CD4-positive, alpha-beta T cell treated with Interleukin-2 at 100 ng/mL for 4 hours (primary cell): ENCODE measurements around the gene PWWP2B.
"Not testable (repeated sequence)": the region's sequence is repeated elsewhere in the genome, so short reads cannot be mapped to it uniquely, and the experiment has no call there.

Experiments
- DNase-seq: peaks from one replicate; pipeline ENCODE4 v3.0.0-alpha.2; 2020; ENCODE audit warnings: low spot score

The PWWP2B gene

DNA sequence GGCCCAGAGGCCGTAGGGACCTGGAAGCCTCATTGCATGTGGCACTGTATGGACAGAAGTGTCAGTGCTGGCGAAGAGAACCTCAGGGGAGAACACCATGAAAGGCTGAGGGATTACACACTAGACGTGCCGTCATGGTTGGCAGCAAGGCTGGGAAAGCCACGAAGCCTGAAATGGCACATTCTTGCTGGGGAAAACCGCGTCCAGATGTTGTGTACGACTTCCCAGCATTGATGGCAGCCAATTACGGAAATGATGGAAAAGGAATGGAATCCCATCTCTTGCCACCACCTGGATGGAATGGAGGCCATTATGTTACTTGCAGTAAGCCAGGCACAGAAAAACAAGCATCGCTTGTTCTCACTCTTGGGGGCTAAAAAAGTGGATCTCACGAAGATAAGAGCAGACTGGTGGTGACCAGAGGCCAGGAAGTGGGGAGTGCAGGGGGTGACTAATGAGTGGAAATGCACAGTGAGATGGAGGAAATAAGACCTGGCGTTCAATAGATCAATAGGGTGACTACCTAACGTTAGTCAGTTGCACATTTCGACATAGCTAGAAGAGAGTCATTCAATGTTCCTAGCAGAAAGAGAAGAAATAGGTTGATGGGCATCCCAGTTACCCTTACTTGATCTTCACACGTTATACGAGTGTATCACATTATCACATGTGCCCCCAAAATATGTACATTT is 14.6 kb upstream of the PWWP2B start:
- DNase-seq: no peak

DNA sequence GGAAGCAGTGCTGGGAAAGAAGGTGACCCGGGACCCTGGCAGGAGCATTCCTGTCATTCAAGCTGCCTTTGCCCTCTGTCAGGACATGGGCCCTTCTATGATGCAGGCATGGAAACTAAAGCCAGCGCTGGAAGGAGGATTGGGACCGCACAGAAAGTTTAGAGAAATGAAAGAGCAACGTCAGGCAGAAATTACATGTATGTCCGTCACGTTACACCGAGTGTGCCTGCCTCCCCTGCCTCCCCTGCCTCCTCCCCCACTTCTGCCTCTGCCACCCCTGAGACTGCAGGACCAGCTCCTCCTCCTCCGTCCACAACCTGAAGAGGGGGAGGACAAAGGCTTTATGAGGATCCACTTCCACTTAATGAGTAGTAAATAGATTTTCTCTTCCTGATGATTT is 13.9 kb upstream of the PWWP2B start:
- DNase-seq: no peak

DNA sequence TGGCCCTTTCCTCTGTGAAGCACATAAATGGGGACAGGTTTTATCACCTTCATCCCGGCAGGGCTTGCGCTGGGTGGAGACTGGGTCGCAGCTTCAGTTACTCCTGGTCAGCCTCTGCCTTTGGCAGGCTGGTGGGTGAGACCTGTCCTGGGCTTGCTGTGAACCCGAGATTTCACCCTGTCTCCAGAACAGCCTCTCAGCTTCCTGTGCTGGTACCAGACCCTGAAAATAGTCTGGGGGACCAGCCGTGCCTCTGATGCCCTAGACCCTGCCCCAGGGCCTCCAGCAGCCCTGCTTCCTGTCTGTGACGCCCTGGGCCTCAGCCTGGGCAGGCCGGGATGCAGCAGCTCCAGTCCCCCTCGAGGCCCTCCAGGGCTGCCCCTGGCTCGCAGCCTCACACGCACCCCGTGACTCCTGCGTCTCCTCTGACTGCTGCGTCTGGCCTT is 13.2 kb upstream of the PWWP2B start:
- DNase-seq: no peak

DNA sequence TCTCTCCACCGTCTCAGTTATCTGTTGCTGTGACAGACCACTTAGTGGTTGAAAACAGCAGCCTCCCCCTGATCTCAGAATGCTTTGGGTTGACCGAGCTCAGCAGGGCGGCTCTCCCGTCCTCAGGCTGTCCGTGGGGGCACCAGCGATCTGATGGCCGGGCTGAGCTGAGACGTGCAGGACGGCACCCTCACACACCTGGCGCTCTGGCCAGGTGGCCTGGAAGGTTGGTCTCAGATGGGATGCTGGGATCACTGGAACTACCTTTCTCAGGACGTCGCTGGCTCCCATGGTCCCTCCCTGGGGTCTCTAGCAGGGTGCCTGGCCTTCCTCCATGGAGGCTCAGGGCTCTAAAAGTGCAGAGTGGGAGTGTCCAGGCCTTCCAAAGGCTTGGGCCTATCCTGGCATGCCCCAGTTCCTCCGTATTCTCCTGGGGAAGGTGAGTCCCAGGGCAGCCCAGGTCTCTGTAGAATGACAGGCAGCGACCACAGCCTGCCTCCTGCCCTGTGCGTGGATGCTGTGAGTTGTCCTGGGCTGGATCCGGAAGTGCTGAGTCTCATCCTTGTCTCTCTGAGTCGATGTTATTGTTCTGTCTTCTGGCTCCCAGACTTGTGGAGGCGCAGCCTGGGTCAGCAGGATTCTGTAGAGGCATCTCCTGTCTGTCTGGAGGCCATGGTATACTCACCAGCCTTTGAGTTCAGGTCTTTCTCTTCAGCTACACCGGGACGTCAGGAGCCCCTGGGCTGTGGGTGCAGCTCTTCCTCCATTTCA is 12.2 kb upstream of the PWWP2B start:
- no peak for DNase-seq

DNA sequence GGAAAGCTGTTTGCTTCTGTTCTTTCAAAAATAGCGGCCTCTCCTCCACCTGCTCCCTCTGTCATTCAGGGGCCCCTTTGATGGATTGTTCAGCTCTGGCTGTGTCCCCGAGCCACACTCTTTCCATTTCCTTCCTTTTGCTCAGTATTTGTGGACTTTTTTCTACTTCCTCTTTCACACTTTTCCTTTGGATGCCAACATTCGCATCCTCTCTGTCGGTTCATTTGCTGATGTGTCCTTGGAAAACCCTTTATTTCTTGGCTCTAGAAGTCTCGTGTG is 11.7 kb upstream of the PWWP2B start:
- DNase-seq: no peak

DNA sequence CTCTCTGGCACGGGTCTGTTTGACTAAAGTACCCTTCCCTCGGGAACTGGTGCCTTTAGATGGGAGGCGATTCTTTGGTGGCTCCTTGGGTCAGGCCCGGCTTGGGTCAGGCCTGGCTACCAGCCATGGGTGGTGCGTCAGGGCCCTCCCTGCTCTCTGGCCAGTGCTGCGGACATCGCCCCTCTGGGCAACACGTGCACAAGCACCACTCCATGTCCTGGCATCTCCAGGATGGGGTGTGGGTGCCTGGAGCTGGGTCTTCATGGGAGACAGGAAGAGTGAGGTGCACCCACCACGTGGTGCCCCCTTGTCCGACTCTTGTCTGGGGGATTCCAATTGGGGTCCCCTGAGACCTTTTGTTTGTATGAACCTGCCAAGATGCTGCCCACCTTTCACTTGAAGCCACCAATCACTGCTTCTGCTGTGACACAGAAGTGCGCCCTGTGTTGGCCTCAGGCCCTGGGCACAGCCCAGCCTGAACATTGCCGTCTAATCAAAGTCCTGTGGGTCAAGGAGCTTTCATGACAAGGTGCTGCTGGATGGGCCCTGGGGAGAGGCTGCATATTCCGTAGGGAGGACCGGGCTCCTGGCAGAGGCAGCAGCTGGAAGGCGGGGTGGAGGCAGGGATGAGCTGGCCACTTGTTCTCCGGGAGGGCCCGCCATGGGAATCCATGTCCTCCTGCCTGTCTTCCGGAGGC is 11.1 kb upstream of the PWWP2B start:
- DNase-seq: no peak

DNA sequence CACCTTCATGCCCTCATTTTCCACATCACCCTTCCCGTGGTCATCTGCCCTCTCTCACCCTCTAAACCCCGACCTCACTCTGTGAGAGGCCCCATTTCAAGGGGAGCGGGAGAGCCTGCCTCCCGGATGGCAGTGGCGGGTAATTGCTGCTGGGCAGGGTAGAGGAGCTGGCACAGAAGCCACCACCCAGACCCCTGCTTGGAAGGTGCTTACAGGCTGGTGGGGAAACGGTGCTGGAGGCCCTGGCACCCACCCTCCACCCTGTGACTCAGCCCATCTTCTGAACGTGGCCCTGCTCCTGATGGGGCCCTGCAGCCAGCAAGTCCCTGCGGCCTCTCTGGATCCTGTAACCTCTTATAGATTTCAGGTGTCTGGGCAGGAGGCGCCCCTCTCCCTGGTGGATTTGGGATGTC is 10.6 kb upstream of the PWWP2B start:
- DNase-seq: no peak

DNA sequence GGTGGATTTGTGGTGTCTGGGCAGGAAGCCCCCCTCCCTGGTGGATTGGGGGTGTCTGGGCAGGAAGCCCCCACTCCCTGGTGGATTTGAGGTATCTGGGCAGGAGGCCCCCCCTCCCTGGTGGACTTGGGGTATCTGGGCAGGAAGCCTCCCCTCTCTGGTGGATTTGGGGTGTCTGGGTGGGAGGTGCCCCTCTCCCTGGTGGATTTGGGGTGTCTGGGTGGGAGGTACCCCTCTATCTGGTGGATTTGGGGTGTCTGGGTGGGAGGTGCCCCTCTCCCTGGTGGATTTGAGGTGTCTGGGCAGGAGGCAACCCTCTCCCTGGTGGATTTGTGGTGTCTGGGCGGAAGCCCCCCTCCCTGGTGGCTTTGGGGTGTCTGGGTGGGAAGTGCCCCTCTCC is 10.1 kb upstream of the PWWP2B start:
- not testable (repeated sequence) for DNase-seq

DNA sequence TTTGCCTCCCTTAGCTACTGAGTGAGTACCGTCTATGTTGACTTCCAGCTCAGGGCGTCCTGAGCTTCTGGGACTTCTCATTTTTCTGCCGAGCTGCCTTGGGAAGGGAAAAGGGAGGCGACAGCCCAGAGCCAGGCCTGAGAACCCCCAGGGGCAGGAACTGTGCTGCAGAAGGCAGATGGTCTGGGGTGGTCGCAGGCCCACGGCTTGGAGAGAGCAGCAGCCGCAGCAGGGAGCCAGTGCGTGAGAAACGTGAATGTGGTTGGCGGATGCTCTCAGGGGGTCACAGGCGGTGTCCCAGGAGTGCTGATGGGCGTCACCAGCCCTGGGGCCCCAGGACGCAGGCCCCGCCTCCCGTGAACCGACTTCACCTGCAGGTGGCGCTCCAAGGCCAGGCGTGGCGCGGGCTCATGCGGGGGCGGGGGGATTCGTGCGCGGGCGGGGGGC is 9.2 kb upstream of the PWWP2B start:
- DNase-seq: peak; percentile 77

DNA sequence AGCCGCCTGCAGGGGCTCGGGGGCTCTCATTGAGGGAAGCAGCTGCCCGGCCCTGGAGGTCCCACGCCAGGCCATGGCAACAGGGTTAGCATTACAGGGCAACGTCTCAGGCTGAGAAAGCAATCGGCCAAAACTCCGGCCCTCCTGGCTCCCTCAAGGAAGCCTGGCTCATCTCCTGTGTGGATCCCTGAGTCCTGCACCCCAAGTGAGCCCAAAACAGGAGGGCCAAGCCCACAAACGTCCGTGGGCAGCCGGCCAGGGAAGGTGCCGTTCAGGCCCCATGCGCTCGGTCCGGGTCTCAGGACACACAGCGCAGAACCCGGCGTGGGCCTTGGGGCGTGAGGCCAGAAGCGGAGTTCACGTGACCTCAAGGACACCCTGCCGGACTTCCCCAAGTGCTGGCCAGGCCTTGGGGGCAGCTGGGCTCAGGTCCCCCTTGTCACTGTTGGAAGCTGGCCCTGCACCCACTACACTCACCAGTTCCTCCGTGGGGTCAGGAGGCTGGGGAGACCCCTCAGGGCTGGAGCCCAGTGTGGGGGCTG is 8.0 kb upstream of the PWWP2B start:
- DNase-seq: no peak

DNA sequence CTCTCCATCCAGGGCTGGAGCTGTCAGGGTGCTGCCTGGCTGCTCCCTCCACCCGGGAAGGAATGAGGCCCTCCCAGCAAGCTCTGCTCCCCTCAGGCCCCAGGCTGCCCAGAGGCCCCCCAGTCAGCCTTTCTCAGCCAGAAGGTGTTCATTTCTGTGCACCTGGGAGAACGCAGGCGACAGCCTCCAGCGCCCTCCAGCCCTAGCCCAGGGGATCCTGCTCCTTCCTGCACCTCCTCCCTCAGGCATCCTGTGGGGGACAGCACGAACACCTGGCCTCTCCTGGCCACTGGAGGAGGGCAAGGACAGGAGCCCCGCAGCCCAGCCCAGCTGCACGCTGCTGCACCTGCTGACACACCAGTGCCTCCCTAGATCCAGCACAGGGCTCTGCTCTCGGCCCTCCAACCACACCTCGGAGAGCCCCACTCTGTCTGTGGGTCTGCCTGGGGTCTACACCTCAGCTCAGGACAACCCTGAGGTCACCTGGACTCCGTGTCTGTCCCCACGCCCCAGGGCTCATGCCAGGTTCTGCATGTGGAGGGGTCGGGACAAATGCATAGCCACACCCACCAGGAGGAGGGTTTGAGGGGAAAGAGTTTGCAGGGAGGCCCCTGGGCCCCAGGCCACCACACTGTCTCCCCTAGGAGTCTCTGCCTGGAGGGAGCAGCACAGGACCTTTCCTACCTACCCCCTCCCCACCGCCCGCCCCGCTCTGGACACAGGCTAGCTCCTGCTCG is 7.4 kb upstream of the PWWP2B start:
- DNase-seq: no peak

DNA sequence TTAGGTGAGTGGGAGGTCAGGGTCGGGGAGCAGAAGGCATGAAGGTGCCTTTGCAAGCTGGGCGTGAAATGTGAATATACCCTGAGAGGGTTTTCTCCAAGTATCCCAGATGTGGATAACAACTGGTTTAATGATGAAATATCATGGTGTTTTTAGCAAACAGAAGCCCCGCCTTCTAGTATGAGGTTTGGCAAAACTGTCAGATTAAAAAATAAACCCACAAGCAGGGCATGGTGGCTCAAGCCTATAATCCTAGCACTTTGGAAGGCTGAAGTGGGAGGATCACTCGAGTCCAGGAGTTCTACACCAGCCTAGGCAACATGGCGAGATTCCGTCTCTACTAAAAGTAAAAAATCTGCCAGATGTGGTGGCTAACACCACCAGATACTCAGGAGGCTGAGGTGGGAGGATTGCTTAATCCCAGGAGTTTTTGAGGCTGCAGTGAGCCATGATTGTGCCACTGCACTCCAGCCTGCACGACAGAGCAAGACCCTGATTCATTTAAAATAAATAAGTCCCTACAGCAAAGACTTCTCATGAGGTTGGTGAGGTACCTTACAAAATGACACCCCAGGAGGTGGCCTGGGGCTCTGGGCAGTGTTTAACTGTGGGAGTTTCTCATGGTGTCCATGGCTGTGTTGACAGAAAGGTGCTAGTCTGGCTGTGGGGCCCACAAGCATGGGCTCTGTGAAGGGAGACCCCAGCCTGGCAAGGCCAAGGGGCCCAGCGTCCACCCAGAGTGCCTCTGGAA is 6.7 kb upstream of the PWWP2B start:
- no peak for DNase-seq

DNA sequence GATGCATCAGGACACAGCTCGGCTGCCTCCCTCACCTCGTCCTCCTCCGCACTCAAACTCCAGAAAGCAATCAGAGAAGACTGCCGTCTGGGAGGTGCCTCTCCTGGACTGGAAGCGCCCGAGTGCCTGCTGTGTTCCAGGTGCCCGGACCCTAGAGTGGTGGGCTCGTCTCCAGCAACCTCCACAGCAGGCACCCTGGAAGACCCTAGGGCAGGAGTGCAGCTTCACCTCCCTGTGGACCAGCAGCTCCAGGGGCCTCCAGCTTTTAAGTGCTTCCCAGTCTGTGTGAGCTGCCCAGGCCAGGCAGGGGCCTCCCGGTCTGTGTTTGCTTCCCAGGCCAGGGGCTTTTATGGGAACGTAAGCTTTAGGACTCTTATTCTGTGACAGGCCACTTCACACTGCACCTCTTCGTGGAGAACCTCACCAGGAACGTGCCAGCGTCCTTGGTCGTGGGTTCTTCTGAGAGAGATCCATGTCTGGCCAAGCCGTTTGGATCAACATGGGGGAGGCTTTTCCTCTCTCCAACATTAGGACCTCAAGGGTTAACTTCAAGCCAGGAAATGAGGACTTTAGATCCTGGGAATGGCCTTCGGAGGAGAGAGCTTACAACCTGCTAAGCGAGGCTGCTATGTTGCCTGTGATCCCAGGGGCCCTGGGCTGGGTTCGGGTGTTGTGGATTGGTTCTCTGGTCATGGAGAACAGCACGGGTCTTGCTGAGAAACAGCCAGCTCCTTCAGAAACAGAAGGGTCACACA is 5.9 kb upstream of the PWWP2B start:
- DNase-seq: no peak

DNA sequence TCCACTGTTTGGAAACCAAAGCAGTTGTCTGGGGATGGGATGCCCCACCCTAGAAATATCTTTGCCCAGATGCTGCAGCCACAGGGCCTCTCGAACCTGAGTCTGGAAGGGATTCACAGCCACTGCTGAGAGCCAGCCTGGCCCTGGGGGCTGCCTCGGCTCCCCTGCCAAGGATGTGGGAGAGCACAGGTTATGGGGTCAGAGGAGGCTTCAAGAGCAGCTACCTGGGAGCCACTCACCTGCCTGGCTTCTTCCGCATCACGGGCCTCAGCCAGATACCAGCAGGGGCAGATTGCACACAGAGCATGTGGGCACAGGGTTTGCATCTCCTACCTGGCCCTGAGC is 5.4 kb upstream of the PWWP2B start:
- DNase-seq: no peak

DNA sequence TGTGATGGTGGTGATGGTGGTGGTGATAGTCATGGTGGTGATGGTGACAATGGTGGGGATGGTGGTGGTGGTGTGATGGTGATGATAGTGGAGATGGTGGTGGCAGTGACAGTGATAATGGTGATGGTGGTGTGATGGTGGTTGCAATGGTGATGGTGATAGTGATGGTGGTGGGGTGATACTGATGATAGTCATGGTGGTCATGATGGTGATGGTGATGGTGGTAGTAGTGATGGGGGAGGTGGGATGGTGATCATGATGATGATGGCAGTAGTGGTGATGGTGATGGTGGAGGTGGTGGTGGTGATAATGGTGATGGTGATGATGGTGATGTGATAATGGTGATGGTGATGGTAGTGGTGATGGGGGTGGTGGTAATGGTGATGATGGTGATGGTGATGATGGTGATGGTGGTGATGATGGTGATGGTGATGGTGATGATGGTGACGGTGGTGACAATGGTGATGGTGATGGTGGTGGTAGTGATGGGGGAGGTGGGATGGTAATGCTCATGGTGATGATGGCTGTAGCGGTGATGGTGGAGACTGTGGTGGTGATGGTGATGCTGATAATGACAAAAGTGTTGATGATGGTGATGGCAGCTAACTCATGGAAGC is 4.7 kb upstream of the PWWP2B start:
- DNase-seq: no peak

DNA sequence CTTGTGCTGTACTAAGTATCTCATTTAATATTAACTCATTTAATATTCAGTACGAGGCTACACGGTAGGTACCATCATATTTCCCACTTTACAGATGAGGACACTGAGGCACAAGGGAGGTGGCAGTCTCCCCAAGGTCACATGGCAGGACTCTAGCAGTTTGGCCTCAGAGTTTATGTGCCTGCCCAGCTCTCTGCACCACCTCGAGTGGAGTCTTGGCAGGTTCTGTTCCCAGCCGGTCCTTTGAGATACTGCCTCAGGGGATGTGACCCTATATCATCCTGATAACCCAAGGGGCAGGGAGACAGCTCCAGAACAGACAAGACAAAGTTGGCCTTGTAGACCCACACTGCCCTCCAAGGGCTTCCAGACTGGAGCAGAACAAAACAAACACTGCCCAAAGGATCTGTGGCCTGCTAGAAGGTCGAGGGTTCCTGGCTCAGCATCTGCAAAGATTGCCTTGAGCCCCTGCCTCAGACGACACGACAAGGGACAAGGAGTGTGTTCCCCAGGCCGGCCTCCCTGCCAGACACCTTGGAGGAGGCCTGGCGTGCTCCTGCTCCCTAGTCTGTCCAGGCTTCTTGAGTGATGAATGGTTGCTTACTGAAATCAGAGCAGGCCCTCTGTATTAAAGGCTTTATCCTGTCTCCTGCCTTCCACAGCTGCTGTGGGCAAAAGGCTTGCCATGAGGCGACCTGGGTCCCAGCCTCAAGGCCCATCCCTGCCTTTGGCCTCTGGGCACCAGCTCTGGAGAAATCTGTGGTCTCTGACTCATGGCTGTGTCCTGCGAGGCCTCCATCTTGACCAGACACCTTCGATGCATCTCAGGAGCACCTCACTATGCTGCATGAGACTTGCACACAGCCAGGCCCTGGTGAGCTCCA is 3.9 kb upstream of the PWWP2B start:
- DNase-seq: no peak

DNA sequence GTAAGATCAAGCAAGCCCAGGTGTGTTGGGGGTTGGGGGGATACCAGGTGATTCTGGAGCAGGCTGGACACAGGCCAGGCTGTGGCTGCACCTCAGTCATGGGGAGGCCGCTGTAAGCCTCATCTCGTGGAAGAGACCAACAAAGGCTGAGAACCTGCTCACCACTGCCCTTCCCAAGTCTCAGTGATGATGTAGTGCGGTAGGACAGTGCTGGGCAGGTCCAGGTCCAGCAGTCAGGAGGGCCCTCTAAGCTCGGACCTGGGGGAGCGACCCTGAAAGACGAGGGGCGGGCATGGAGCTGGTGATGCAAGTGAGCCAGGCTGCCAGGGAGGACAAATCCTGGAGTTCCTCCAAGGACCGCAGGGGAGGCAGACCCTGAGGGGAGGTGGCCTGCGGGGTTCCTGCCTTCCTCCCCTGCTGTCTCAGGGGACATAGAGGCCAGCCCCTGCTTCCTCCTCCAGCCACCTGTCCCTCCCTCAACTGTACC is 3.3 kb upstream of the PWWP2B start:
- no peak for DNase-seq

DNA sequence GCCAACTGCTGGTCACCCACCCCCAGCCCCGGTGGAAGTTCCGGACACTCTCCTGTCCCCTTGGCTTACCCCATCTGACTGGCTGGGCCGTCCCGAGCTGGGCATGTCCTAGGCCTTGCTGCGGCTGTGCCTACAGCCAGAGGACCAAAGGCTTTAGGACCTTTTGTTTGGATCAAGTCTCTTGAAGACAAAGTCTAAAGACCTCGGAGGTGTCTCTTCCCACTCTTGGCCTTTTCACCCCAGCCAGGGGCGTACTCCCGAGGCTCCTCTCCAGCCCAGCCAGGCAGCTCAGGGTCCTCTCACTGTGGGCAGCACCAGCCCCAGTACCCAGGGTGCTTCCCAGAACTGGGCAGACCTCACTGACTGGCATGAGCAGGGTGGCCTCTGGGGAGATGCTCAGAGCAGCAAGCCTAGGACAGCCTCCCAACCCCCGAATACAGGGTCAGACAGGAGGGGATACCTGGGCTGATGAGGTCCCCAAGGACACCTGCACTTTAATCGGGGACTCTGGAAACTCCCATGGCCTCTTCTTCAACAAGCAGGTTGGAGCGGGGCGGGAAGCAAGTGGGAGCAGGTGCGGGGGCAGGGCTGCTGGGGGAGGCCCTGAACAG is 2.7 kb upstream of the PWWP2B start:
- DNase-seq: no peak
